GF-D8 (cell line): ENCODE results near the gene PLA2G4B.

ENCODE experiments used
- DNase-seq: peaks from one replicate; lab custom pipeline; 2025; lab: John Stamatoyannopoulos, UW

PLA2G4B gene

GRCh38 chr15:41886741-41887140 is 48.1 kb downstream of the PLA2G4B start:
- no peak for DNase-seq

- DNase-seq: no peak
These were observed 48.5 kb downstream of the PLA2G4B start for GRCh38 chr15:41887161-41887560.

- no peak for DNase-seq
These were observed 49.2 kb downstream of the PLA2G4B start for GRCh38 chr15:41887893-41888292.

GRCh38 chr15:41888662-41889253 is 50.1 kb downstream of the PLA2G4B start:
- DNase-seq: no peak

- no peak for DNase-seq
These were observed 51.5 kb downstream of the PLA2G4B start for GRCh38 chr15:41890050-41890690.

- no peak for DNase-seq
These were observed 52.6 kb downstream of the PLA2G4B start for GRCh38 chr15:41891226-41891625.

GRCh38 chr15:41891946-41892345 is 53.3 kb downstream of the PLA2G4B start:
- no peak for DNase-seq

GRCh38 chr15:41892621-41893421 is 54.2 kb downstream of the PLA2G4B start:
- DNase-seq: no peak

- no peak for DNase-seq
These were observed 55.0 kb downstream of the PLA2G4B start, which contains the start of gene SPTBN5 for GRCh38 chr15:41893422-41894250. TSS of gene SPTBN5 (minus strand) at chr15:41894053. CDS start at chr15:41893497, 556 bp downstream.

GRCh38 chr15:41894251-41894790 is 55.7 kb downstream of the PLA2G4B start:
- no peak for DNase-seq

- no peak for DNase-seq
These were observed 56.3 kb downstream of the PLA2G4B start for GRCh38 chr15:41894791-41895463.

GRCh38 chr15:41895491-41895890 is 56.8 kb downstream of the PLA2G4B start:
- no peak for DNase-seq

GRCh38 chr15:41895957-41896356 is 57.3 kb downstream of the PLA2G4B start:
- DNase-seq: no peak

- no peak for DNase-seq
These were observed 57.9 kb downstream of the PLA2G4B start for GRCh38 chr15:41896566-41896965.

GRCh38 chr15:41897363-41897799 is 58.7 kb downstream of the PLA2G4B start:
- DNase-seq: no peak
